Mammary epithelial cell (primary cell): ENCODE data around the gene PBX1.

Experiments
- EZH2 ChIP-seq: IDR thresholded peaks from 2 replicates; pipeline ENCODE4 v1.6.1; 2012; ENCODE audit warnings: low read length, inconsistent platforms, borderline replicate concordance
- TF ChIP-seq, protein P1 (sequence below), 2 donors: IDR thresholded peaks in 1 of 2; conservative IDR thresholded peaks in 1 of 2; 2 replicates each; pipeline ENCODE4 v1.5.1; 2011 to 2012; ENCODE audit warnings: inconsistent platforms in 2 of 2, low read length in 2 of 2, mild to moderate bottlenecking in 2 of 2, control low read depth in 1 of 2, low read depth in 1 of 2; ENCODE audit not compliant: insufficient read depth in 1 of 2; ENCODE audit errors: extremely low read depth in 1 of 2

DNA sequence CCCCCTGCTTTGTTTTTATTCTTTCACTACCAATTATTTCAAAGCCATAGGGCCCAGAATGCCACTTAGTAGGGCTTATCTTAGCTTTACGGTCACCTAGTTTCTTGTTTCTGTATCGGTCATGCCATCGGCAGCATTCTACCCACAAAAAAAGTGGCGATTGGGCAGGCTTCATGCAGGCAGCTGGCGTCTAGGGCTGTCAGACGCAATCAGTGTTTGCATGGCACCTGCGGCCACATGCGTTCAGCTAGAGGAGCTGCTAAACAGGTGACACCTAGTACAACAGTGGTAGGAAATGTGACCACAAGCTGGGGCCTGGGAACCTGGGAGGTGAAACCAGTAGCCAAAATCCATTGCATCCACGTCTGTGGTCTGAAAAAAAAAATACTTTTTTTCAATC, 262.7 kb downstream of the PBX1 start:
- TF ChIP-seq, protein P1, sequence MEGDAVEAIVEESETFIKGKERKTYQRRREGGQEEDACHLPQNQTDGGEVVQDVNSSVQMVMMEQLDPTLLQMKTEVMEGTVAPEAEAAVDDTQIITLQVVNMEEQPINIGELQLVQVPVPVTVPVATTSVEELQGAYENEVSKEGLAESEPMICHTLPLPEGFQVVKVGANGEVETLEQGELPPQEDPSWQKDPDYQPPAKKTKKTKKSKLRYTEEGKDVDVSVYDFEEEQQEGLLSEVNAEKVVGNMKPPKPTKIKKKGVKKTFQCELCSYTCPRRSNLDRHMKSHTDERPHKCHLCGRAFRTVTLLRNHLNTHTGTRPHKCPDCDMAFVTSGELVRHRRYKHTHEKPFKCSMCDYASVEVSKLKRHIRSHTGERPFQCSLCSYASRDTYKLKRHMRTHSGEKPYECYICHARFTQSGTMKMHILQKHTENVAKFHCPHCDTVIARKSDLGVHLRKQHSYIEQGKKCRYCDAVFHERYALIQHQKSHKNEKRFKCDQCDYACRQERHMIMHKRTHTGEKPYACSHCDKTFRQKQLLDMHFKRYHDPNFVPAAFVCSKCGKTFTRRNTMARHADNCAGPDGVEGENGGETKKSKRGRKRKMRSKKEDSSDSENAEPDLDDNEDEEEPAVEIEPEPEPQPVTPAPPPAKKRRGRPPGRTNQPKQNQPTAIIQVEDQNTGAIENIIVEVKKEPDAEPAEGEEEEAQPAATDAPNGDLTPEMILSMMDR (conservative IDR thresholded peaks at IDR 0.05 in 1 of 2, IDR thresholded peaks at IDR 0.05 in 1 of 2; ENCODE audit: extremely low read depth in 1 of 2, insufficient read depth in 1 of 2, low read depth in 1 of 2, low read length in 2 of 2): no peak
- no peak for TF ChIP-seq EZH2
